ENCODE data around the gene TOX2.

TOX2 gene

DNA sequence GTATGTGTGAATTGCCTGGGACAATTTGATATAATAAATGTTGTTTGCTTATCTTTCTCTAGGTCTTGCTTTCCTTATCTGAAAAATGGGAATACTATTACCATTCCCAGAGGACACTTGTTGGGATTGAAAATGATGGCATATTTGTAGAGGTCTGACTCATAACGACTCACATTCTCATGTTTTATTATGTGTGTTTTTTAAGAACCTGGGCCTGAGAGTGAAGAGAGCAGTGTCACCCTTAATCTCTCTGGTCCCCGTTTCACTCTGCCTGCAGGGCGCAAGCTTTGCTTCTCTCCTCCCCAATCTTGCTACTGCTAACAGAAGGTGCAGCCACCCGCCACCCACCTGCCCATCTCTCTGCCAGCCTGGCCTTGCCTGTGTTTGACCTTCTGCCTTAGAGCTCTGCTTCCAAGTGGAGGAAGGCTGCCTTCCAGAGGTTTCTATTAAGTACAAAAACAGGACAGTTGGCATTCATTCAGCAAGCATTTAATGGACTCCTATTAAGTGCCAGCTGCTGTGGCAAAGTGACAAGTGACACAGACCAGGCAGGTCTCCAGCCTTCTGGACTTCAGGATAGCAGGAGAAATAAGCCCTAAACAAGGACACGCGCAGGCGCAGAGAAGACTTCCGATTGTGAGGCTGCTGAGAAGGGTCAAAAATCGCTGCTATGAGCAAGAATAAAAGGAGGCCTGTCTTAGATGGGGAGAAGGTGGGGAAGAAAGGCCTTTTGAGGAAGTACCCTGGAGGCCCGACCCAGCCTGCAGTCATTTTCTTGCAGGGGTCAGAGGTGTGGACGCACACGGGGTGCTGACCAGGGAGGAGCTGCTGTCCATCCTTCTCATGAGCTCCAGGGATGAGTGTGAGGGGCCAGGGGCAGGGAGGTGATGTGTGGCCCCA is 159.8 kb downstream of the TOX2 start:
- in situ Hi-C loops (cut with HindIII; ENCODE audit: low sequenced_read_pairs): loop anchor here (25.0 kb wide), 1 partner anchor 312 kb away; no protein-coding TSS in a partner anchor
- H3K4me3 ChIP-seq (ENCODE audit: low read depth, low read length): no peak overlapping the region
- no peak for DNase-seq (ENCODE audit: low read depth)
- TF ChIP-seq, protein P1, sequence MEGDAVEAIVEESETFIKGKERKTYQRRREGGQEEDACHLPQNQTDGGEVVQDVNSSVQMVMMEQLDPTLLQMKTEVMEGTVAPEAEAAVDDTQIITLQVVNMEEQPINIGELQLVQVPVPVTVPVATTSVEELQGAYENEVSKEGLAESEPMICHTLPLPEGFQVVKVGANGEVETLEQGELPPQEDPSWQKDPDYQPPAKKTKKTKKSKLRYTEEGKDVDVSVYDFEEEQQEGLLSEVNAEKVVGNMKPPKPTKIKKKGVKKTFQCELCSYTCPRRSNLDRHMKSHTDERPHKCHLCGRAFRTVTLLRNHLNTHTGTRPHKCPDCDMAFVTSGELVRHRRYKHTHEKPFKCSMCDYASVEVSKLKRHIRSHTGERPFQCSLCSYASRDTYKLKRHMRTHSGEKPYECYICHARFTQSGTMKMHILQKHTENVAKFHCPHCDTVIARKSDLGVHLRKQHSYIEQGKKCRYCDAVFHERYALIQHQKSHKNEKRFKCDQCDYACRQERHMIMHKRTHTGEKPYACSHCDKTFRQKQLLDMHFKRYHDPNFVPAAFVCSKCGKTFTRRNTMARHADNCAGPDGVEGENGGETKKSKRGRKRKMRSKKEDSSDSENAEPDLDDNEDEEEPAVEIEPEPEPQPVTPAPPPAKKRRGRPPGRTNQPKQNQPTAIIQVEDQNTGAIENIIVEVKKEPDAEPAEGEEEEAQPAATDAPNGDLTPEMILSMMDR (IDR thresholded peaks at IDR 0.05; ENCODE audit: low read depth, low read length, missing control alignments): no peak

DNA sequence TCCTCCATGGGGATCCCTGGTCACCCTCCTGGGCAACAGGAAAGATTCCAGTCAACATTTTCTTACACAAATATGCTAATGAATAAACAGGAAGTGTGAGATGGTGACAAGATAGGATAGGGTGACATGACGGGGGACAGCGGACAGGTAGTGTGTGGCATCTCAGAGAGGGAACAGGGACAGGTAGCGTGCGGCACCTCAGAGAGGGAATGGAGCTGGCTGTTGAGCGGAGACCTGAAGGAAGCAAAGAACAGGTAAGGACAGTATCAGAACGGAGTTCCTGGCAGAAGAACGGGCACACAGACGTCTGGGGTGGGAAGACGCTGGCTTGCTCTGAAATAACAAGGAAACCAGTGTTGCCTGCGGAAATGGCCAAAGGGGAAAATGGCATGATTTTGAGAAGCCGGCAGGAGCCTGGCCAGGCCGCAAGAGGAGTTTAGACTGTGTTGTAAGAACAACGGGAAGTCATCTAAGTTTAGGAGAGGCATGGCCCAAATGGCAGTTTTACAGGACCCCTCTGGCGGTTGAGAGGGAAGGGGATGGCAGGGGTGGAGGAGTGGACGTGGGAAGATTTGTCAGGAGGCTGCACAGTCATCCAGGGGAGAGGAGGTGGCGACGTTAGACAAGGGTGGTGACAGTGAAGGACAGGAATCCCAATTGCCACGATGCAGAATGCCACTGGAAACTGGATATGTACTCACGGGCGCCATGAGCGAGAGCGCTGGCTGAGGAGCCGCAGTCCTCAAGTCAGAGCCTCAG is 160.7 kb downstream of the TOX2 start:
- no peak overlapping the region for H3K4me3 ChIP-seq (ENCODE audit: low read depth, low read length)
- in situ Hi-C loops (cut with HindIII; ENCODE audit: low sequenced_read_pairs): loop anchor here (25.0 kb wide), 1 partner anchor 313 kb away; no protein-coding TSS in a partner anchor
- TF ChIP-seq, protein P1 (IDR thresholded peaks at IDR 0.05; ENCODE audit: low read depth, low read length, missing control alignments): no peak
- DNase-seq (ENCODE audit: low read depth): no peak

DNA sequence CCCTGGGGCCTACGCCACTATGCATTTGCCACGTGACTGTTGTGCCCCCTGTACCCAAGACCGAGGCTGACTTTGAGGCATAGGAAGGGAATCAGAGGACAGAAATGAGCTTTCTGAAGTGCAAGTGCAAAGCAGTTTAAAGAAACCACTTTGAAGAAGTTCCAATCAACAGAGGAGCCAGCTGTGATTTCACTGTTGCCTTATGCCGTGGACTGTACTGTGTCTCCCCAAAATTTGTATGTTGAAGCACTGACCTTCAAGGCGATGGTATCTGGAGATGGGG is 161.2 kb downstream of the TOX2 start:
- no peak for DNase-seq (ENCODE audit: low read depth)
- in situ Hi-C loops (cut with HindIII; ENCODE audit: low sequenced_read_pairs): loop anchor here (25.0 kb wide), 1 partner anchor 314 kb away; no protein-coding TSS in a partner anchor
- TF ChIP-seq, protein P1 (IDR thresholded peaks at IDR 0.05; ENCODE audit: low read depth, low read length, missing control alignments): no peak

DNA sequence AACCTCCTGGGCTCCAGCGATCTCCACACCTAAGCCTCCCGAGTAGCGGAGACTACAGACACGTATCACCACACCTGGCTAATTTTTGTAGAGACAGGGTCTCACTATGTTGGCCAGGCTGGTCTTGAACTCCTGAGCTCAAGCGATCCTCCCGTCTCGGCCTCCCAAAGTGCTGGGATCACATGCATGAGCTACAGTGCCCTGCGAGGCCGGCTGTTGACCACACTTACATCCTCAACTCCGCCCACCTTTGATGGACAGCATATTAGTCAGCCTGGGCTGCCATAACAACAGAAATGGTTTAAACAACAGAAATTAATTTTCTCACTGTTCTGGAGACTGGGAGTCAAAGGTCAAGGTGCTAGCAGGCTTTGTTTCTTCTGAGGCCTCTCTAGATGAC is 164.6 kb downstream of the TOX2 start:
- in situ Hi-C loops (cut with HindIII; ENCODE audit: low sequenced_read_pairs): loop anchor here (25.0 kb wide), 1 partner anchor 317 kb away; no protein-coding TSS in a partner anchor
- TF ChIP-seq, protein P1 (IDR thresholded peaks at IDR 0.05; ENCODE audit: low read depth, low read length, missing control alignments): no peak
- no peak for DNase-seq (ENCODE audit: low read depth)
- no peak overlapping the region for H3K4me3 ChIP-seq (ENCODE audit: low read depth, low read length)

More for the DNA sequence above, 161.2 kb downstream of the TOX2 start:
- H3K4me3 ChIP-seq (ENCODE audit: low read depth, low read length): no peak overlapping the region

DNA sequence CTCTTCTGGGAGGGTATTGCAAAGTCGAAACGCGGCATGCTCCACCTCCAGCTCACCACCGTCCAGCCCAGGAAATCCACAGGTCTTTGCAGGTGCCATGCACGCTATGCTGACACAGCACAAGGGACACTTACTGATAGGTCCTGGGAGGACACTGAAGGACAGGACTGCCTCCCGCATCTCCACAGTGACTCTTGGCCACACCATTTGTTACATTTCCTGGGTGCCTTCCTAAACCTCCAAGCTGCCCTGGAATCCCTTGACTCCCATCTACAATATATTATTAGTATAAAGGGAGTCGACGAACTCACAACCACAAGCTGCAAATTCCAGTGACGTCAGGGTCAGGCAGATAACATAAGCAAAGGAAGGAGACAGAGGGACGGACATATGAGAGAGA is 165.4 kb downstream of the TOX2 start:
- DNase-seq (ENCODE audit: low read depth): no peak
- H3K4me3 ChIP-seq (ENCODE audit: low read depth, low read length): no peak overlapping the region
- TF ChIP-seq, protein P1 (IDR thresholded peaks at IDR 0.05; ENCODE audit: low read depth, low read length, missing control alignments): no peak
- in situ Hi-C loops (cut with HindIII; ENCODE audit: low sequenced_read_pairs): loop anchor here (25.0 kb wide), 1 partner anchor 318 kb away; no protein-coding TSS in a partner anchor

DNA sequence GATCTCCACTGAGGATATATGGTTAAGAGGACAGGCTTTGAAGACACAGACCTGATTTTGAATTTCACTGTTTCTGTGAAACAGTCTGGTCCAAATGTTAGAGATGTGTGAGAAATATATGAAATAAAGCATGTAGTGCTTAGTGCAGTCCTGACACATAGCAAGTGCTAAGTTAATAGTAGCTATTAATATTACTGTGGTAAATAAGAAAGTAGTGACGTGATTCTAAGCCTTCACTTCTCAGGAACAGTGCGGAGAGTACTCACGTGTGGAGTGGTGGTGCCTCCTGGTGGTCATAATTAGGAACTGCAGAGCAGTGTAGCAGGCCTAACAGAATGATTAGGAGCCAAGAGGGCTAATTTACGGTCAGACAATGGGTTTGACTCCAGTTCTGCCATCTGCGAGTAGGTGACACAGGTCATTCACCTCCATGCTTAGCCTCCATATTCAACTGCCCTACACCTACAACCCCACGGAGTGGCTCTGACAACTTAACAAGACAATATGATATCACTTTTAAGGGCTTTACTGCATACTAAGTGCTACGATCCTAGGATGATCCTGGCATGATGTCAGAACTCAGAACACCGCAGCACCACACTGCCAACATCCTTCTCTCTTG is 166.1 kb downstream of the TOX2 start:
- no peak overlapping the region for H3K4me3 ChIP-seq (ENCODE audit: low read depth, low read length)

More for the DNA sequence above, 166.1 kb downstream of the TOX2 start:
- in situ Hi-C loops (cut with HindIII; ENCODE audit: low sequenced_read_pairs): loop anchor here (25.0 kb wide), 1 partner anchor 318 kb away; no protein-coding TSS in a partner anchor
- TF ChIP-seq, protein P1 (IDR thresholded peaks at IDR 0.05; ENCODE audit: low read depth, low read length, missing control alignments): peak; percentile 96
- peak; percentile 68 for DNase-seq (ENCODE audit: low read depth)

All from astrocyte of the cerebellum (primary cell).